A673 (cell line): ENCODE results near the gene SBF2. TPM values are rescaled to one million over a fixed set of nuclear protein-coding genes. Genes with fewer than 3 reads are reported as not detected.

Experiments used
- BruUV-seq: library from RNA; stranded (reverse); fragments of 400-500 nt; replicated peaks from 2 replicates; lab custom pipeline; 2021; lab: Mats Ljungman, UMichigan
- CTCF ChIA-PET: fragments of 300-600 bp; sonication (Branson Sonifier 250); formaldehyde crosslinking; loops from one replicate; lab custom pipeline; 2022; ENCODE audit warnings: antibody characterized with exemption; lab: Charles Lee
- POLR2A ChIA-PET: fragments of 300-600 bp; sonication (Branson Sonifier 250); formaldehyde crosslinking; loops from one replicate; lab custom pipeline; 2022; ENCODE audit warnings: antibody characterized with exemption; ENCODE audit not compliant: low non-redundant PET; lab: Charles Lee
- DNase-seq: peaks from one replicate; pipeline ENCODE4 v3.0.0-alpha.2; 2015; ENCODE audit warnings: low spot score
- H3K27ac ChIP-seq: fragments of 200-600 bp; sonication (generic); 2 replicates; pipeline ENCODE4 v1.5.1; 2016; ENCODE audit warnings: mixed run types, low read depth, mild to moderate bottlenecking, mixed read lengths, antibody characterized with exemption, low read length; ENCODE audit not compliant: poor library complexity, severe bottlenecking
- H3K27me3 ChIP-seq: fragments of 200-600 bp; sonication (generic); replicated peaks from 2 replicates; pipeline ENCODE4 v1.6.1; 2017; ENCODE audit warnings: mixed run types, low read depth, mild to moderate bottlenecking, mixed read lengths, antibody characterized with exemption, low read length; ENCODE audit not compliant: insufficient read depth, poor library complexity
- H3K36me3 ChIP-seq: fragments of 200-600 bp; sonication (generic); 2 replicates; pipeline ENCODE4 v1.6.1; 2016; ENCODE audit warnings: mixed run types, mild to moderate bottlenecking, mixed read lengths, antibody characterized with exemption, low read length; ENCODE audit not compliant: insufficient read depth, poor library complexity, severe bottlenecking
- H3K4me1 ChIP-seq: fragments of 200-600 bp; sonication (generic); 2 replicates; pipeline ENCODE4 v1.6.1; 2017; ENCODE audit warnings: mixed run types, mild to moderate bottlenecking, mixed read lengths, antibody characterized with exemption, low read length; ENCODE audit not compliant: insufficient read depth, poor library complexity, severe bottlenecking
- H3K4me3 ChIP-seq: fragments of 200-600 bp; sonication (generic); 2 replicates; pipeline ENCODE4 v1.5.1; 2016; ENCODE audit warnings: low read depth, mixed run types, mild to moderate bottlenecking, mixed read lengths, low read length; ENCODE audit not compliant: poor library complexity, severe bottlenecking
- H3K9me3 ChIP-seq: fragments of 200-600 bp; sonication (generic); 2 replicates; pipeline ENCODE4 v1.6.1; 2016; ENCODE audit warnings: mixed run types, low read depth, mild to moderate bottlenecking, mixed read lengths, antibody characterized with exemption, low read length; ENCODE audit not compliant: poor library complexity, severe bottlenecking
- EZH2 ChIP-seq: fragments of 200-600 bp; sonication (generic); IDR thresholded peaks from 2 replicates; pipeline ENCODE4 v1.6.1; 2017; ENCODE audit warnings: borderline replicate concordance, low read depth, mild to moderate bottlenecking, mixed read lengths, antibody characterized with exemption, low read length; ENCODE audit not compliant: poor library complexity, severe bottlenecking
- intact Hi-C: fragments of 100-400 bp; cut with micrococcal nuclease; formaldehyde crosslinking; loops from one replicate; pipeline ENCODE4 v1.10.0; 2022; ENCODE audit not compliant: unreplicated experiment
- total RNA-seq: library from RNA; stranded (reverse); gene quantifications from 2 replicates; pipeline ENCODE4 v1.2.3, GENCODE V29; 2021
- TF ChIP-seq, protein P1 (sequence below): fragments of 300-800, 200-600 bp; sonication (generic); conservative IDR thresholded peaks from 2 replicates; pipeline ENCODE4 v1.5.1; 2017; ENCODE audit warnings: low read depth, mild to moderate bottlenecking, antibody characterized with exemption, low read length, moderate library complexity, mixed read lengths

Gene SBF2
- total RNA-seq, 1 experiment from 2014 or later, result 31.8 TPM

DNA sequence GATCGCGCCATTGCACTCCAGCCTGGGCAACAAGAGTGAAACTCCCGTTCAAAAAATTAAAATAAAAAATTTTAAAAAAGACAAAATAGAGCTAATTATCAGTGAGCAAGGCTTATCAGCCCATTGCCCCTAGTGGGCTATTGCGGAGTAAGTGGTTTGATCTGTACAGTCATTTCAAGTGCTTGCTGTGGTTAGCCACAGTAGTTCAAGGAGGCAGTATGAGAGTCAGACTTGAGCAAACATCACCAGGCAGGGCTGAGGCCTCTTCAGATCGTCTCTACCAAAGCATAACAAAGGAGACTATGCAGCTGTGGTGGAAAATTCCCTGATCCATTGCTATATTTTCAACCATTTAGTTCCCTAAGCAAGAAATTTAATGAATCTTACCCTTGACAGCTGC is 4.3 kb upstream of the SBF2 start:
- ChIA-PET CTCF (no interaction called here), POLR2A (no interaction called here)
- Histone ChIP-seq H3K27ac (no peak overlapping the region), H3K36me3 (no peaks in the 10 kb centered on the region), H3K4me1 (peaks cover 13% of the 10 kb centered on the region), H3K27me3 (no peaks in the 10 kb centered on the region), H3K9me3 (no peaks in the 10 kb centered on the region), H3K4me3 (no peak overlapping the region)
- BruUV-seq, result no TSS peak
- intact Hi-C loops, result no loop called here
- no peak for DNase-seq
- no peak for TF ChIP-seq EZH2
- TF ChIP-seq, protein P1, sequence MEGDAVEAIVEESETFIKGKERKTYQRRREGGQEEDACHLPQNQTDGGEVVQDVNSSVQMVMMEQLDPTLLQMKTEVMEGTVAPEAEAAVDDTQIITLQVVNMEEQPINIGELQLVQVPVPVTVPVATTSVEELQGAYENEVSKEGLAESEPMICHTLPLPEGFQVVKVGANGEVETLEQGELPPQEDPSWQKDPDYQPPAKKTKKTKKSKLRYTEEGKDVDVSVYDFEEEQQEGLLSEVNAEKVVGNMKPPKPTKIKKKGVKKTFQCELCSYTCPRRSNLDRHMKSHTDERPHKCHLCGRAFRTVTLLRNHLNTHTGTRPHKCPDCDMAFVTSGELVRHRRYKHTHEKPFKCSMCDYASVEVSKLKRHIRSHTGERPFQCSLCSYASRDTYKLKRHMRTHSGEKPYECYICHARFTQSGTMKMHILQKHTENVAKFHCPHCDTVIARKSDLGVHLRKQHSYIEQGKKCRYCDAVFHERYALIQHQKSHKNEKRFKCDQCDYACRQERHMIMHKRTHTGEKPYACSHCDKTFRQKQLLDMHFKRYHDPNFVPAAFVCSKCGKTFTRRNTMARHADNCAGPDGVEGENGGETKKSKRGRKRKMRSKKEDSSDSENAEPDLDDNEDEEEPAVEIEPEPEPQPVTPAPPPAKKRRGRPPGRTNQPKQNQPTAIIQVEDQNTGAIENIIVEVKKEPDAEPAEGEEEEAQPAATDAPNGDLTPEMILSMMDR, result no peak

GRCh38 chr11:10295064-10295901 is 1.3 kb upstream of the SBF2 start:
- Histone ChIP-seq H3K4me3 (peak overlapping the region; percentile 95), H3K27ac (peak overlapping the region; percentile 89), H3K36me3 (no peaks in the 10 kb centered on the region), H3K4me1 (peaks cover 19% of the 10 kb centered on the region), H3K27me3 (no peaks in the 10 kb centered on the region), H3K9me3 (no peaks in the 10 kb centered on the region)
- BruUV-seq, result no TSS peak
- ChIA-PET CTCF (no interaction called here), POLR2A (no interaction called here)
- TF ChIP-seq, protein P1, result no peak
- TF ChIP-seq EZH2, result no peak
- no peak for DNase-seq
- intact Hi-C loops, result no loop called here

DNA sequence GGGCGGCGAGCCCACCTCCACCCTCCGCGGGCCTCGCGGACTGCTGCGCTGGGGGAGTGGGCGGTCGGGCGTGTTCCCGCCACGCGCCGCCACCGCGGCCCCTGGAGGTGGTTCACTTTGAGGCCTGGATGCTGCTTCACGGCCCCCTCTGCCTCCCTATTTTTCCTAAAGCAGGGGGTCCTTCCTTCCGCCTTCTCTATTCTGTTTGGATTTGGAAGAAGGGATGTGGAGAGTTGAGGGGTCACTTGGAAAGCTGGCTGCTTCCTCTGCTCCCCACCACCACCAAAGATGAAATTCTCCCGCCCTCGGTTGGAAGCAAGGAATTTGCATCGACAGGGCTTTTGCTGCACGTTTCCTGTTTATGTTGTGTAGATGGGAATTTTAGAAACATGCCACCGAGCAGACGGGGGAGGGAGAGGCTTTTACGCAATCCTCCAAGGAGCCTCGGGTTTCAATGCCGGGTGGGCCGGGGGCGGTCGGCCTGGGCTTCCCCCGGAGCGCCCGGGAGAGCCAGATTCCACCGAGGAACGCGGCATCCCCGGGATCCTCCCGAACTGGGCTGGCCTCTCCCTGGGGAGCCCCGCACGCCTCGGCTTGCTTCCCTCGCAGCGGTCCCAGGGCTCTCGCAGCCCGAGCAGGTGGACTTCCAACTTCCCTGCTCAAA is 403 bp upstream of the SBF2 start:
- peaks cover 27% of the 10 kb centered on the region for H3K4me1 ChIP-seq
- H3K27ac ChIP-seq, result peak overlapping the region; percentile 89
- peak overlapping the region; percentile 95 for H3K4me3 ChIP-seq
- no peaks in the 10 kb centered on the region for H3K36me3 ChIP-seq
- no peaks in the 10 kb centered on the region for H3K27me3 ChIP-seq
- TF ChIP-seq, protein P1, result no peak
- TF ChIP-seq EZH2, result no peak
- POLR2A ChIA-PET, result no interaction called here
- CTCF ChIA-PET, result no interaction called here
- TSS peak; percentile 55 for BruUV-seq
- H3K9me3 ChIP-seq, result no peaks in the 10 kb centered on the region
- DNase-seq, result peak; percentile 71
- intact Hi-C loops, result no loop called here
